H1 (cell line): ENCODE data around the gene SLC9A3. TPM values are rescaled to one million over a fixed set of nuclear protein-coding genes. Genes with fewer than 3 reads are reported as not detected.

Experiments
- CTCF ChIA-PET: fragments of 300-600 bp; sonication (Branson Sonifier 250); formaldehyde crosslinking; loops from one replicate; lab custom pipeline; 2021; ENCODE audit not compliant: partially characterized antibody; lab: Charles Lee
- POLR2A ChIA-PET: fragments of 300-600 bp; sonication (Branson Sonifier 250); formaldehyde crosslinking; loops from one replicate; lab custom pipeline; 2021; ENCODE audit warnings: inconsistent platforms; ENCODE audit not compliant: partially characterized antibody; lab: Charles Lee
- DNase-seq, 2 experiments: peaks; one replicate each; pipeline versions ENCODE4 v3.0.0 to v3.0.0-alpha.2; 2010 to 2022; ENCODE audit warnings: low spot score in 2 of 2, low read depth in 1 of 2, mixed read lengths in 1 of 2
- FAIRE-seq: peaks from 2 replicates; lab custom pipeline; 2011; peaks lifted over from hg19 to GRCh38; lab: Jason Lieb, UNC
- H2AFZ ChIP-seq: 2 replicates; pipeline ENCODE4 v1.8.1; 2012; ENCODE audit warnings: low read length, inconsistent platforms
- H2AK5ac ChIP-seq: 2 replicates; pipeline ENCODE4 v1.6.1; 2013; ENCODE audit warnings: low read depth, low read length
- H2BK120ac ChIP-seq: replicated peaks from 2 replicates; pipeline ENCODE3; 2013; ENCODE audit warnings: low read depth, low read length, inconsistent platforms
- H2BK12ac ChIP-seq: 2 replicates; pipeline ENCODE4 v1.6.1; 2013; ENCODE audit warnings: low read depth, low read length
- H2BK15ac ChIP-seq: 2 replicates; pipeline ENCODE4 v1.6.1; 2013; ENCODE audit warnings: low read length
- H2BK20ac ChIP-seq: 2 replicates; pipeline ENCODE4 v1.6.1; 2013; ENCODE audit warnings: low read length
- H2BK5ac ChIP-seq: 2 replicates; pipeline ENCODE4 v1.6.1; 2013; ENCODE audit warnings: low read depth, low read length
- H3K14ac ChIP-seq: 2 replicates; pipeline ENCODE4 v1.6.1; 2013; ENCODE audit warnings: inconsistent platforms; ENCODE audit not compliant: insufficient read length
- H3K18ac ChIP-seq: 2 replicates; pipeline ENCODE4 v1.6.1; 2013; ENCODE audit warnings: low read length; ENCODE audit errors: extremely low read depth
- H3K23ac ChIP-seq: 2 replicates; pipeline ENCODE4 v1.6.1; 2013; ENCODE audit warnings: inconsistent platforms; ENCODE audit not compliant: insufficient read length
- H3K23me2 ChIP-seq: 2 replicates; pipeline ENCODE4 v1.6.1; 2013; ENCODE audit warnings: low read depth, low read length
- H3K27ac ChIP-seq: 2 replicates; pipeline ENCODE4 v1.6.1; 2011; ENCODE audit warnings: low read depth, low read length, inconsistent platforms
- H3K27me3 ChIP-seq, 4 experiments: replicated peaks in 1 of 4; 1 replicate in 1 of 4; 2 replicates in 3 of 4; pipeline versions ENCODE4 v1.6.1 to v1.8.1; 2011 to 2013; ENCODE audit warnings: low read length in 3 of 4, mild to moderate bottlenecking in 3 of 4, inconsistent platforms in 2 of 4, mixed read lengths in 2 of 4, moderate library complexity in 1 of 4; ENCODE audit not compliant: control insufficient read depth in 3 of 4, insufficient read depth in 3 of 4; ENCODE audit errors: extremely low read depth in 1 of 4
- H3K36me3 ChIP-seq, 4 experiments: 2 replicates each; pipeline versions ENCODE4 v1.6.1 to v1.8.1; 2011 to 2013; ENCODE audit warnings: mild to moderate bottlenecking in 4 of 4, low read length in 3 of 4, moderate library complexity in 2 of 4, control low read depth in 1 of 4, inconsistent platforms in 1 of 4; ENCODE audit not compliant: insufficient read depth in 4 of 4, control insufficient read depth in 2 of 4
- H3K4ac ChIP-seq: replicated peaks from 2 replicates; pipeline ENCODE3; 2013; ENCODE audit warnings: low read length, low read depth, mixed read lengths, inconsistent platforms; ENCODE audit not compliant: insufficient read length
- H3K4me1 ChIP-seq, 4 experiments: replicated peaks in 1 of 4; 1 replicate in 1 of 4; 2 replicates in 3 of 4; pipeline versions ENCODE4 v1.6.1 to v1.8.1; 2011 to 2013; ENCODE audit warnings: low read length in 3 of 4, inconsistent platforms in 2 of 4, mixed read lengths in 1 of 4; ENCODE audit not compliant: insufficient read depth in 4 of 4, control insufficient read depth in 3 of 4
- H3K4me2 ChIP-seq, 2 experiments: 2 replicates each; pipeline versions ENCODE4 v1.6.1 to v1.8.1; 2011 to 2013; ENCODE audit warnings: low read depth in 2 of 2, low read length in 2 of 2, control low read depth in 1 of 2, inconsistent platforms in 1 of 2, mild to moderate bottlenecking in 1 of 2; ENCODE audit not compliant: insufficient read depth in 1 of 2
- H3K4me3 ChIP-seq, 4 experiments: fragments of 200-600, 300-600 bp in 1 of 4; sonication (generic), shearing (Covaris generic), sonication (Bioruptor Twin) in 1 of 4; 2 replicates each; pipeline versions ENCODE4 v1.5.1 to v1.8.1; 2011 to 2016; ENCODE audit warnings: low read length in 4 of 4, low read depth in 3 of 4, control low read depth in 2 of 4, inconsistent platforms in 2 of 4, mild to moderate bottlenecking in 2 of 4, mixed read lengths in 1 of 4, moderate library complexity in 1 of 4; ENCODE audit not compliant: insufficient read depth in 2 of 4; ENCODE audit errors: extremely low read depth in 1 of 4
- H3K56ac ChIP-seq: replicated peaks from 2 replicates; pipeline ENCODE3; 2013; ENCODE audit warnings: low read depth, mild to moderate bottlenecking, mixed read lengths, low read length, inconsistent platforms; ENCODE audit not compliant: insufficient read length
- H3K79me1 ChIP-seq: 2 replicates; pipeline ENCODE4 v1.6.1; 2013; ENCODE audit warnings: low read depth, low read length, control low read depth
- H3K79me2 ChIP-seq, 2 experiments: 2 replicates each; pipeline versions ENCODE4 v1.6.1 to v1.8.1; 2012 to 2013; ENCODE audit warnings: low read length in 2 of 2, mild to moderate bottlenecking in 2 of 2, inconsistent platforms in 1 of 2; ENCODE audit not compliant: insufficient read depth in 2 of 2, control insufficient read depth in 1 of 2
- H3K9ac ChIP-seq, 4 experiments: replicated peaks in 1 of 4; 1 replicate in 1 of 4; 2 replicates in 3 of 4; pipeline versions ENCODE4 v1.6.1 to v1.8.1; 2011 to 2013; ENCODE audit warnings: low read depth in 3 of 4, low read length in 3 of 4, control low read depth in 2 of 4, mild to moderate bottlenecking in 2 of 4, moderate library complexity in 2 of 4, inconsistent platforms in 1 of 4; ENCODE audit errors: extremely low read depth in 1 of 4
- H3K9me3 ChIP-seq, 2 experiments: 2 replicates each; pipeline versions ENCODE4 v1.6.1 to v1.8.1; 2012 to 2013; ENCODE audit warnings: mild to moderate bottlenecking in 2 of 2, moderate library complexity in 2 of 2, control low read depth in 1 of 2, inconsistent platforms in 1 of 2, low read depth in 1 of 2, low read length in 1 of 2, mixed read lengths in 1 of 2; ENCODE audit not compliant: insufficient read depth in 2 of 2
- H4K20me1 ChIP-seq, 2 experiments: replicated peaks in 1 of 2; 2 replicates each; pipeline versions ENCODE3 to v1.8.1; 2011 to 2013; ENCODE audit warnings: inconsistent platforms in 2 of 2, low read length in 2 of 2, mild to moderate bottlenecking in 1 of 2; ENCODE audit not compliant: insufficient read depth in 2 of 2, control insufficient read depth in 1 of 2
- H4K5ac ChIP-seq: 2 replicates; pipeline ENCODE4 v1.6.1; 2013; ENCODE audit warnings: low read length, low read depth, mixed read lengths, inconsistent platforms; ENCODE audit not compliant: insufficient read length
- H4K8ac ChIP-seq: 2 replicates; pipeline ENCODE4 v1.8.0; 2013; ENCODE audit warnings: mild to moderate bottlenecking, moderate library complexity, low read length, inconsistent platforms; ENCODE audit not compliant: insufficient read depth; ENCODE audit errors: extremely low read depth
- H4K91ac ChIP-seq: replicated peaks from 2 replicates; pipeline ENCODE3; 2013; ENCODE audit warnings: low read length, mixed read lengths, inconsistent platforms; ENCODE audit not compliant: insufficient read length
- EP300 ChIP-seq, 2 experiments: IDR thresholded peaks; 1 replicate in 1 of 2; 2 replicates in 1 of 2; pipeline ENCODE4 v1.6.1; 2011 to 2012; ENCODE audit warnings: low read depth in 2 of 2, low read length in 2 of 2, mild to moderate bottlenecking in 2 of 2, borderline replicate concordance in 1 of 2, inconsistent platforms in 1 of 2, moderate library complexity in 1 of 2
- FOSL1 ChIP-seq: IDR thresholded peaks from 2 replicates; pipeline ENCODE4 v1.6.1; 2011; ENCODE audit warnings: mild to moderate bottlenecking, low read depth, low read length, moderate library complexity; ENCODE audit not compliant: insufficient read depth
- JUN ChIP-seq: IDR thresholded peaks from 2 replicates; pipeline ENCODE4 v1.6.1; 2011; ENCODE audit warnings: low read depth, mild to moderate bottlenecking, improper control_type of control experiment, low read length
- PHF8 ChIP-seq: fragments of 200-600 bp; sonication (generic); conservative IDR thresholded peaks from 2 replicates; pipeline ENCODE4 v1.7.1; 2012; ENCODE audit warnings: low read depth, mild to moderate bottlenecking, inconsistent platforms, low read length, moderate library complexity
- WGBS, 2 experiments: shearing (Covaris generic) in 1 of 2; methylation state at CpG; one replicate each; pipeline versions ENCODE4 v1.1.6 to v1.1.7; 2013 to 2015; ENCODE audit warnings: low lambda C conversion rate in 2 of 2, mixed read lengths in 2 of 2, inconsistent platforms in 1 of 2, low coverage in 1 of 2, missing lambda C conversion rate in 1 of 2; ENCODE audit not compliant: insufficient replicate concordance in 2 of 2, insufficient coverage in 1 of 2, insufficient read length in 1 of 2; ENCODE audit errors: extremely low coverage in 1 of 2, missing lambda C conversion rate in 1 of 2; 5-methylcytosine and 5-hydroxymethylcytosine counted together
- polyA plus RNA-seq, 7 experiments: library from polyadenylated mRNA; depleted of rRNA in 3 of 7; stranded (reverse) in 5 of 7; unstranded in 2 of 7; fragments of >200 nt in 5 of 7; fragments of 200-250 nt in 2 of 7; gene quantifications; 1 replicate in 5 of 7; 2 replicates in 1 of 7; 4 replicates in 1 of 7; pipeline versions ENCODE4 v1.2.1 to v1.2.3, GENCODE V29; 2011 to 2013; ENCODE audit warnings: missing spikeins in 2 of 7, mixed read lengths in 2 of 7
- total RNA-seq: library from RNA; stranded (reverse); fragmentation: NEBNext Ultra II Directional; extraction: Animal tissue kit (Norgen Biotek cat#: 25700); gene quantifications from 2 replicates; pipeline ENCODE4 v1.2.1, GENCODE V29; 2021

Gene SLC9A3
- total and polyA plus RNA-seq, 2 of the 8 experiments (the other 6 are each of a cell fraction or from before 2014, with no cell fraction given): 0.95 to 1.0 TPM

DNA sequence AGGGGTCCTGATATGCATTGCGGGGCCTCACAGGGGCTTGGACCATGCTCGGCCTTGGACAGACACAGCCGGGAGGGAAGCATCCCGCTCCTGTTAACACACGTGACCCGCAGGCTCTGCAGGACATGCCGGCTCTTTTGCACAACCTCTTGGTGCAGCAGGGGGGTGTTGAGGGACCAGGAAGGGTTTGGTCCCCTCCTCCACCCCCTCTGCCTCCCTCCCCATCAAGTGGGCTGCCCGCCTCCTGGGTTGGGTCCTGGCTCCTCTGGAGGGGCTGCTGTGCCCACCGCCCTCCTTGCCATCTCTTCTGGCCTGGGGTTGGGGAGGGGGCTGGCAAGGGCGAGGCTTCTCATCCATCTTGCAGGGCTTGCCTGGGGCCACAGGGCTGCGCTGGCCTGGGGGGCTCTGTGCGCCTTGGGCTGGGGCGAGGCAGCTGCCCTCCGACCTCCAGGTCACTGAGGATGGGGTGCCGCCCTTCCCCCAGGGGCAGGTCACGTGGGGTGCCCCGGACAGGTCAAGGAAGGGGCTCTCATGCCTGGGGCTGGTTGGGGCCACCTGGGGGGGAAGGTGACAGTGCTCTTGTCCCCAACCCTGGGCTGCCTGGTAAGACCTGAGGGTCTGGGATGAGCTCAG is 16.8 kb upstream of the SLC9A3 start:
- ChIA-PET POLR2A (no interaction called here), CTCF (interaction anchor here (1.0 to 2.0 kb wide), 4 partner anchors 12 to 150 kb away, joined by 3 to 5 read pairs (median 4); no protein-coding TSS in a partner anchor)
- Histone ChIP-seq H3K18ac (no peak overlapping the region), H2AK5ac (no peak overlapping the region), H3K4ac (no peak overlapping the region), H4K91ac (no peak overlapping the region), H2BK5ac (no peak overlapping the region), H3K9me3 (no peaks in the 10 kb centered on the region), H3K79me1 (no peaks in the 10 kb centered on the region), H3K27ac (no peak overlapping the region), H3K27me3 (no peaks in the 10 kb centered on the region; a peak in 2 of 7 replicates), H2BK15ac (no peak overlapping the region), H3K4me2 (no peak overlapping the region), H2BK12ac (no peak overlapping the region), H3K79me2 (no peaks in the 10 kb centered on the region), H4K20me1 (peaks cover 0 to 2% of the 10 kb centered on the region in 2 experiments), H3K36me3 (no peaks in the 10 kb centered on the region), H4K5ac (no peak overlapping the region), H2BK20ac (no peak overlapping the region), H3K4me1 (no peaks in the 10 kb centered on the region), H4K8ac (no peak overlapping the region), H3K14ac (no peak overlapping the region), H3K23me2 (no peaks in the 10 kb centered on the region), H2BK120ac (no peak overlapping the region), H3K23ac (no peak overlapping the region), H3K56ac (no peak overlapping the region), H3K9ac (no peak overlapping the region), H3K4me3 (no peak overlapping the region), H2AFZ (no peak overlapping the region)
- WGBS, 2 experiments: 89% methylated on average over 17 of the region's 17 CpGs; no CpG with 5 or more reads in 1 of the 2 experiments
- FAIRE-seq (no peak), DNase-seq (no peak)
- TF ChIP-seq FOSL1 (no peak), EP300 (IDR thresholded peaks at IDR 0.05; ENCODE audit: borderline replicate concordance in 1 of 2, low read depth in 2 of 2, low read length in 2 of 2) (no peak), PHF8 (no peak), JUN (no peak)
